H1 (cell line): ENCODE data around the gene DHTKD1. TPM values are rescaled to one million over a fixed set of nuclear protein-coding genes. Genes with fewer than 3 reads are reported as not detected.

Experiments used
- BCL11A ChIP-seq, 2 experiments: IDR thresholded peaks; one replicate each; pipeline ENCODE4 v1.6.1; 2011; ENCODE audit warnings: low read depth in 2 of 2, low read length in 2 of 2, mild to moderate bottlenecking in 2 of 2
- BRCA1 ChIP-seq: IDR thresholded peaks from 2 replicates; pipeline ENCODE4 v1.6.1; 2012; ENCODE audit warnings: low read depth, low read length, improper control_type of control experiment
- CHD2 ChIP-seq: IDR thresholded peaks from 2 replicates; pipeline ENCODE4 v1.6.1; 2012; ENCODE audit warnings: low read length, improper control_type of control experiment
- CTCF ChIP-seq, 3 experiments: IDR thresholded peaks; 1 replicate in 2 of 3; 2 replicates in 1 of 3; pipeline versions ENCODE4 v1.5.1 to v1.6.1; 2011; ENCODE audit warnings: low read length in 3 of 3, mild to moderate bottlenecking in 3 of 3, inconsistent platforms in 2 of 3, low read depth in 1 of 3, moderate library complexity in 1 of 3; ENCODE audit not compliant: insufficient read depth in 1 of 3; ENCODE audit errors: control extremely low read depth in 1 of 3
- EGR1 ChIP-seq: IDR thresholded peaks from 2 replicates; pipeline ENCODE4 v1.6.1; 2011; ENCODE audit warnings: low read depth, low read length, borderline replicate concordance
- EP300 ChIP-seq, 2 experiments: IDR thresholded peaks; 1 replicate in 1 of 2; 2 replicates in 1 of 2; pipeline ENCODE4 v1.6.1; 2011 to 2012; ENCODE audit warnings: low read depth in 2 of 2, low read length in 2 of 2, mild to moderate bottlenecking in 2 of 2, borderline replicate concordance in 1 of 2, inconsistent platforms in 1 of 2, moderate library complexity in 1 of 2
- FOSL1 ChIP-seq: IDR thresholded peaks from 2 replicates; pipeline ENCODE4 v1.6.1; 2011; ENCODE audit warnings: mild to moderate bottlenecking, low read depth, low read length, moderate library complexity; ENCODE audit not compliant: insufficient read depth
- HDAC2 ChIP-seq, 2 experiments: fragments of 300-600 bp in 1 of 2; sonication (generic) in 1 of 2; IDR thresholded peaks; 2 replicates each; pipeline ENCODE4 v1.6.1; 2011 to 2012; ENCODE audit warnings: low read depth in 2 of 2, low read length in 2 of 2, mild to moderate bottlenecking in 2 of 2, moderate library complexity in 2 of 2, borderline replicate concordance in 1 of 2, inconsistent platforms in 1 of 2
- JUN ChIP-seq: IDR thresholded peaks from 2 replicates; pipeline ENCODE4 v1.6.1; 2011; ENCODE audit warnings: low read depth, mild to moderate bottlenecking, improper control_type of control experiment, low read length
- JUND ChIP-seq: IDR thresholded peaks from 2 replicates; pipeline ENCODE4 v1.6.1; 2011; ENCODE audit warnings: mild to moderate bottlenecking, improper control_type of control experiment, low read length
- KDM1A ChIP-seq: fragments of 200-600, 300-600 bp; sonication (generic); IDR thresholded peaks from 2 replicates; pipeline ENCODE4 v1.7.1; 2016; ENCODE audit warnings: mild to moderate bottlenecking, low read length, borderline replicate concordance
- KDM5A ChIP-seq: fragments of 200-600 bp; IDR thresholded peaks from 2 replicates; pipeline ENCODE4 v1.7.1; 2012; ENCODE audit warnings: mild to moderate bottlenecking, low read length, inconsistent platforms, mixed read lengths
- NANOG ChIP-seq: IDR thresholded peaks from 2 replicates; pipeline ENCODE4 v1.6.1; 2011; ENCODE audit warnings: low read length, low read depth, mild to moderate bottlenecking, inconsistent platforms; ENCODE audit not compliant: insufficient read depth, poor library complexity, severe bottlenecking
- RAD21 ChIP-seq, 2 experiments: IDR thresholded peaks in 1 of 2; conservative IDR thresholded peaks in 1 of 2; 2 replicates each; pipeline ENCODE4 v1.6.1; 2011; ENCODE audit warnings: low read depth in 2 of 2, low read length in 2 of 2, improper control_type of control experiment in 1 of 2, inconsistent platforms in 1 of 2, mild to moderate bottlenecking in 1 of 2, moderate library complexity in 1 of 2
- SUZ12 ChIP-seq: fragments of 200-600 bp; sonication (generic); IDR thresholded peaks from 2 replicates; pipeline ENCODE4 v1.6.1; 2012; ENCODE audit warnings: mild to moderate bottlenecking, inconsistent platforms, low read length, moderate library complexity, mixed read lengths
- ZNF274 ChIP-seq: IDR thresholded peaks from 2 replicates; pipeline ENCODE4 v1.7.0; 2012; ENCODE audit warnings: low read length, borderline replicate concordance; ENCODE audit errors: extremely low read depth
- polyA plus RNA-seq, 7 experiments: library from polyadenylated mRNA; depleted of rRNA in 3 of 7; stranded (reverse) in 5 of 7; unstranded in 2 of 7; fragments of >200 nt in 5 of 7; fragments of 200-250 nt in 2 of 7; gene quantifications; 1 replicate in 5 of 7; 2 replicates in 1 of 7; 4 replicates in 1 of 7; pipeline versions ENCODE4 v1.2.1 to v1.2.3, GENCODE V29; 2011 to 2013; ENCODE audit warnings: missing spikeins in 2 of 7, mixed read lengths in 2 of 7
- total RNA-seq: library from RNA; stranded (reverse); fragmentation: NEBNext Ultra II Directional; extraction: Animal tissue kit (Norgen Biotek cat#: 25700); gene quantifications from 2 replicates; pipeline ENCODE4 v1.2.1, GENCODE V29; 2021
- TF ChIP-seq, protein P1 (sequence below): IDR thresholded peaks from 2 replicates; pipeline ENCODE4 v1.6.1; 2012; ENCODE audit warnings: low read length, inconsistent platforms

The DHTKD1 gene
- total and polyA plus RNA-seq, 2 of the 8 experiments (the other 6 are each of a cell fraction or from before 2014, with no cell fraction given) = 49.8 to 74.9 TPM

DNA sequence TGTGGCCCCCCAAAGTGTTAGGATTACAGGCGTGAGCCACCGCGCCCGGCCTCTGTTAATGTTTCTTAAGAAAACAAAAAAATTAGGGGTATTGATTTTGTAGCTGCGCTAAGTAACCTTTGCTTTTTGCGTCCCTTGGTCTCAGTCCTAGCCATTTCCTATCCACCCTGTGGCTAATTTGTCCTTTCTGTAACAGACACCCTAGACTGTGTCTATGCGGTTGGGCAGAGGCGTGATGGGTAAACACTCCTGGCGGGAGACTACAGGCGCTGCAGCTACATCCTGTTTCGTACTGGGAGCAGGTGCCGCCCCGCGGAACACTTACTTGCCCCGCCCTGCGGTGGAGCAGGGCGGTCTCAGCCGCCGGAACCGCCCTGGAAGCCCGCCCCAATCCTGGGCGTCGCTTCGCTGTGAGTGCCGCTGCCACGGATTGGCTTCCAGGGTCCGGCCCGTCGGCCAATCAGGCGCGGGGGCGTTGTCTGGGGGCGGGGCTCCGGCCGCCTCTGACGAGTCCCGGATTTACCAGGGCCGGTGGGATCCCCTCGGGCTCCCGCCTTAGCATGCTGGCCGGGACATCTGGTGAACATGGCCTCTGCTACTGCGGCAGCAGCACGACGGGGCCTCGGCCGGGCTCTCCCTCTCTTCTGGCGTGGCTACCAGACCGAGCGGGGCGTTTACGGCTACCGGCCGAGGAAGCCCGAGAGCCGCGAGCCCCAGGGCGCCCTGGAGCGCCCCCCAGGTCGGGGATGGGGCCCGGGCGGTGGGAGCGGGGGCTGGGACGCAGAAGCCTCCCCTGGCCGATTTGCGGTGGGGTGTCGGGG lies at the start of gene DHTKD1 (continued):
- TF ChIP-seq KDM1A (no peak), CHD2 (peak; percentile 49; the same call in 1 of the 2 replicates), JUND (no peak), RAD21 (IDR thresholded peaks at IDR 0.05 in 1 of 2, conservative IDR thresholded peaks at IDR 0.05 in 1 of 2; ENCODE audit: low read depth in 2 of 2, low read length in 2 of 2) (peak; percentile 5 to 21; a peak in 1 of 4 replicates), HDAC2 (IDR thresholded peaks at IDR 0.05; ENCODE audit: borderline replicate concordance in 1 of 2, low read depth in 2 of 2, low read length in 2 of 2) (no peak), SUZ12 (no peak), KDM5A (no peak), NANOG (peak; percentile 8), ZNF274 (no peak), EGR1 (no peak), CTCF (IDR thresholded peaks at IDR 0.05; ENCODE audit: control extremely low read depth in 1 of 3, insufficient read depth in 1 of 3, low read depth in 1 of 3, low read length in 3 of 3) (peak; percentile 2 to 34 (median 33); a peak in 3 of 4 replicates), EP300 (IDR thresholded peaks at IDR 0.05; ENCODE audit: borderline replicate concordance in 1 of 2, low read depth in 2 of 2, low read length in 2 of 2) (no peak; a peak in 1 of 3 replicates), JUN (no peak), FOSL1 (no peak), BRCA1 (no peak), BCL11A (IDR thresholded peaks at IDR 0.05; ENCODE audit: low read depth in 2 of 2, low read length in 2 of 2) (no peak)
- TF ChIP-seq, protein P1, sequence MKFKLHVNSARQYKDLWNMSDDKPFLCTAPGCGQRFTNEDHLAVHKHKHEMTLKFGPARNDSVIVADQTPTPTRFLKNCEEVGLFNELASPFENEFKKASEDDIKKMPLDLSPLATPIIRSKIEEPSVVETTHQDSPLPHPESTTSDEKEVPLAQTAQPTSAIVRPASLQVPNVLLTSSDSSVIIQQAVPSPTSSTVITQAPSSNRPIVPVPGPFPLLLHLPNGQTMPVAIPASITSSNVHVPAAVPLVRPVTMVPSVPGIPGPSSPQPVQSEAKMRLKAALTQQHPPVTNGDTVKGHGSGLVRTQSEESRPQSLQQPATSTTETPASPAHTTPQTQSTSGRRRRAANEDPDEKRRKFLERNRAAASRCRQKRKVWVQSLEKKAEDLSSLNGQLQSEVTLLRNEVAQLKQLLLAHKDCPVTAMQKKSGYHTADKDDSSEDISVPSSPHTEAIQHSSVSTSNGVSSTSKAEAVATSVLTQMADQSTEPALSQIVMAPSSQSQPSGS = no peak
